Omental fat pad (tissue), 4 donors: Measurements from ENCODE around the gene TMX2. TPM values are rescaled to one million over a fixed set of nuclear protein-coding genes. Genes with fewer than 3 reads are reported as not detected.

Source experiments
- ATAC-seq: fragments of 150-250 bp; one replicate; pipeline ENCODE4 v1.9.1; 2016; ENCODE audit warnings: mild to moderate bottlenecking, moderate library complexity; ENCODE audit not compliant: low FRiP score
- DNase-seq: peaks from one replicate; pipeline ENCODE4 v3.0.0-alpha.2; 2019; ENCODE audit warnings: low spot score
- CTCF ChIP-seq, 3 donors: fragments of 450-650 bp; IDR thresholded peaks; one replicate each; pipeline ENCODE4 v1.5.1; 2016 to 2017; ENCODE audit warnings: antibody characterized with exemption in 3 of 3, mild to moderate bottlenecking in 3 of 3, moderate library complexity in 2 of 3
- total RNA-seq, 4 donors: library from RNA; depleted of rRNA; stranded (reverse); fragments of >200 nt; gene quantifications; one replicate each; pipeline ENCODE4 v1.1.0, GENCODE V29; 2016

Gene TMX2
- total RNA-seq = 10 to 100 TPM; 49.0 to 73.9 (median 68.8) TPM

GRCh38 chr11:57712256-57713150, at the start of gene TMX2:
TMX2 (plus strand) TSS chr11:57712593; CDS start chr11:57712619, 26 bp downstream.
- ATAC-seq (peak; percentile 98), DNase-seq (peak; percentile 56)
- no peak for TF ChIP-seq CTCF (IDR thresholded peaks at IDR 0.05)

GRCh38 chr11:57662893-57663292, 49.5 kb upstream of the TMX2 start:
- TF ChIP-seq CTCF (IDR thresholded peaks at IDR 0.05) = no peak
- no peak for ATAC-seq
- DNase-seq = no peak

GRCh38 chr11:57663975-57664374, 48.4 kb upstream of the TMX2 start:
- TF ChIP-seq CTCF (IDR thresholded peaks at IDR 0.05) = no peak
- DNase-seq (no peak), ATAC-seq (no peak)

- ATAC-seq (peak; percentile 91), DNase-seq (peak; percentile 77)
- no peak for TF ChIP-seq CTCF (IDR thresholded peaks at IDR 0.05)
Measured at GRCh38 chr11:57667117-57667735, 45.2 kb upstream of the TMX2 start.

- ATAC-seq (peak; percentile 96), DNase-seq (peak; percentile 92)
- TF ChIP-seq CTCF (IDR thresholded peaks at IDR 0.05) = peak in 1 of 3 donors; percentile 63
Measured at GRCh38 chr11:57667736-57668433, 44.5 kb upstream of the TMX2 start, which contains the start of gene ZDHHC5. ZDHHC5 (plus strand) TSS chr11:57668114; CDS start chr11:57673091, 4,977 bp downstream.

GRCh38 chr11:57668434-57668782, 44.0 kb upstream of the TMX2 start:
- peak; percentile 19 for ATAC-seq
- no peak for TF ChIP-seq CTCF (IDR thresholded peaks at IDR 0.05)
- no peak for DNase-seq
